Adipocyte (in vitro differentiated cells): ENCODE measurements around the gene HLA-DMB.

Source experiments
- DNase-seq: peaks from one replicate; pipeline ENCODE4 v3.0.0-alpha.2; 2015; ENCODE audit warnings: low read depth
- H3K27me3 ChIP-seq: replicated peaks from 2 replicates; pipeline ENCODE4 v1.7.0; 2013; ENCODE audit warnings: mild to moderate bottlenecking, low read length, moderate library complexity; ENCODE audit not compliant: control insufficient read depth, insufficient read depth
- H3K36me3 ChIP-seq: 2 replicates; pipeline ENCODE4 v1.7.0; 2013; ENCODE audit warnings: low read length, mild to moderate bottlenecking, moderate library complexity; ENCODE audit not compliant: control insufficient read depth, insufficient read depth, severe bottlenecking
- H3K4me1 ChIP-seq: 2 replicates; pipeline ENCODE4 v1.7.0; 2013; ENCODE audit warnings: mild to moderate bottlenecking, low read length, moderate library complexity; ENCODE audit not compliant: control insufficient read depth, insufficient read depth
- H3K4me3 ChIP-seq: 2 replicates; pipeline ENCODE4 v1.7.0; 2013; ENCODE audit warnings: mild to moderate bottlenecking, low read length, moderate library complexity
- H3K9ac ChIP-seq: 2 replicates; pipeline ENCODE4 v1.7.0; 2013; ENCODE audit warnings: mild to moderate bottlenecking, low read length, moderate library complexity
- H3K9me3 ChIP-seq: 2 replicates; pipeline ENCODE4 v1.7.0; 2013; ENCODE audit warnings: mild to moderate bottlenecking, low read length, moderate library complexity; ENCODE audit not compliant: control insufficient read depth

The HLA-DMB gene

DNA sequence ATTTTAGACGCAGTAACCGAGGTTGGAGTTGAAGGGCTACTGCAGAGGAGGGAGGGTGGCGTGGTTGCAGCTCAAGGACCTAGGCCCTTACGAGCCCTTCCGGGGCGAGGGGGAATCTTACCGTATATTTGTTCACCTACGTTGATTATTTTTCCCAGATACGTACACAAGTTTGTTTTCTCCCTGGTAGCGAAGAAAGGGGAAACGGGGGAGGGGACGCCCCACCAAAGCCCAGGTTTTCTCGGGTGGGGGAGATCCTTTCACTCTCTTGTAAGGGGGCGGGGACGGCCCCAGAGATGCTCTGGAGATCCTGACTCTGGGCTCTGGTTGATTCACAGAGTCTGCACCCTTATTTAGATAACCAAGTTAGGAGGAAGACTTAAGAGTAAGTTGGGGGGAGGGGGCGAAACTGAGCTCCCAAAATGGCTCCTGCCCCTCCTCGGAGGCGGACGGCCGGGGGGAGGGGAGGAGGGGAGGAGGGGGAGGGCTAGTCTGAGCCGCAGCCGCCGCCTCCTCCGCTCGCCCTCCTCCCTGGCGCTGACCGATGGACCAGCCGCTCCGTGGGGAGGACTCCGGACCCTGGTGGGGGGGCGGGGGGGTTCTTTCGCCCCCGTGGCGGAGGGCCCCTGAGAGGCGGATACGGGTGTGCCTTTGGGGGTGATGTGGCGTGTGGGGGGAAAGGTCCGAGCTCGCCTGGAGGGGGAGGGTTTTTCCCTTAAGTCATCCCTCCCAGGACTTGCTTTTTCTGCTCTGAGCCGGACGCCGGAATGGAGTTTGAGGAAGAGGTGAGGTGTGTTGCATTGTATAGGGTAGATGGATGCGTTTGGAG, 29.8 kb upstream of the HLA-DMB start:
- peaks cover 31% of the 10 kb centered on the region for H3K36me3 ChIP-seq
- H3K9ac ChIP-seq = peak overlapping the region; percentile 100
- DNase-seq = peak; percentile 93
- H3K9me3 ChIP-seq = no peaks in the 10 kb centered on the region
- peaks cover 27% of the 10 kb centered on the region for H3K4me1 ChIP-seq
- peak overlapping the region; percentile 98 for H3K4me3 ChIP-seq
- H3K27me3 ChIP-seq = no peaks in the 10 kb centered on the region

DNA sequence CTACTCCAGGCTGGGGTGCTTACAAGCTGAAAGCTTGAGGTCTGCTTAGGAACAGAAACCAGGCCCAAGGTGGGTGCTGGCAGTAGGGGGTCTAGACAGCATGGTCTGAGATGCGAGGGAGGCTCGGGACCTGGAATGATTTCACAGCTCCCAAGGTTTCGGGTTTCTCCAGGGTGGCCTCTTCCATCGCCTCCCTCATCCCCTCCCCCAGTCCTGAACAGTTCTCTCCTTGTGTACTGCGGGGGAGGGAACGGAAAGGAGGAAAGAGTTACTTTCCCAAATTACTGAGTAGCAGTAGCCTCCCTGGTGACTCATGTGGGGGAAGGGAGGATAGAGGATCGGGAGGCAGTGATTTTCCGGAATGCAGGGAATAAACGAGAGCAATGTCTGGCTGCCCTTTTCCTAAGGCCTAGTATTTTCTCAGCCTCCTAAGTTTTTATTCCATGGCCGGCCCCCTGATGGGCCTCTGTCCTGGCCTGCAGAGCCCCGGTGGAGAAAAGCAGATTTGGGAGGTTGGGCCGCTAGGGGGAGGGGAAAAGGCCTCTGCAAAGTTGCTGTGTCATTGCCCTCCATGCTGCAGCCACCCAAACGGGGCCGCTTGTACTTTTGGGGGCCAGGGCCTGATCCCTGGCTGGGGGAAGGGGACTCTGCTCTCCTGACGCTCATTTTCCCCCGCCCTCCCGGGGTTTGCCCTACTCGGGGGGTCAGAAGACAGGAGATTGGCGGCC, 29.0 kb upstream of the HLA-DMB start:
- peak overlapping the region; percentile 100 for H3K9ac ChIP-seq
- H3K9me3 ChIP-seq = no peaks in the 10 kb centered on the region
- peaks cover 23% of the 10 kb centered on the region for H3K36me3 ChIP-seq
- no peaks in the 10 kb centered on the region for H3K27me3 ChIP-seq
- peak; percentile 93 for DNase-seq
- peak overlapping the region; percentile 88 for H3K4me3 ChIP-seq
- H3K4me1 ChIP-seq = peaks cover 27% of the 10 kb centered on the region

GRCh38 chr6:32968867-32969684, 28.2 kb upstream of the HLA-DMB start:
- H3K27me3 ChIP-seq = no peaks in the 10 kb centered on the region

DNA sequence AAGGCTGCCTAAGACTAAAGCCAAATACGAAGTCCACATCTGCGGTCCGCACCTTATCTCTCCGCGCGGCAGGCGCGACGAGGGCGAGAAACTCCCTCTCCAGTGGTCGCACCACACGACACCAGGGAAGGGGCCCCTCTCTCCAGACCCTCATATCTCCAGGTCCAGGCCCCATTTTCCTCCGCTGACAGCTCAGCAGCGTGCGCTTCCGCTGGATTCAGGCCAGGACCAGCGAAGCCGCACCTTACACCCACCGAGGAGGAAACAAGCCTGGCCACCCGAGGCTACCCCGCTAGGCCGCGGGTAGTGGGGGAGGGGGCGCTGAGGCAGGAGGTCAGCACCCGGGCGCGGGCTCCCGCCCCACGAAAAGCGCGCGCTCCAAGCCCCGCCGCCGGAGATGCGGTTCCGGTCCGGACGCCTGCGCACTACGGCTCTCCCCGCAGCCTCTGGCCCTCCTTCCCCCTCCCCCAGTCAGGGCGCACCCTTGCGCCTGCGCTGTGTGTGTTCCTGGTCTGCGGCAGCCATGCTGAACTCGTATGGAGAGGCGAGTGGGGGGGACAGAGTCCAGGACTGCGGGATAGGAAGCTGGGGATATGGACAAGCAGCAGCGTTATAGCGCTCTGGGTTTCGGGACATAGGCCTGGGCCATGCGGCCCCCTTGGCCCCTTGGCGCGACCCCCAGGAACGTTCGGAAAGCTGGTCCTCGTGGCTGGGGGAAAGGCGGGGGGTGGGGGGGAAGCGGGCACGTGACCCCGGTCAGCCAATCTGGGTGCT, 27.5 kb upstream of the HLA-DMB start, which contains the start of gene BRD2:
Gene BRD2 (plus strand): TSS at position 502 of the 774 bp plus-strand sequence. CDS start 4,305 bp downstream, outside the sequence.
- Histone ChIP-seq H3K9me3 (no peaks in the 10 kb centered on the region), H3K36me3 (peaks cover 12% of the 10 kb centered on the region), H3K27me3 (no peaks in the 10 kb centered on the region), H3K9ac (peak within 1 kb of the TSS; percentile 100), H3K4me1 (peaks cover 27% of the 10 kb centered on the region), H3K4me3 (peak within 1 kb of the TSS; percentile 88)
- DNase-seq = peak; percentile 99

More at GRCh38 chr6:32968867-32969684, 28.2 kb upstream of the HLA-DMB start:
- Histone ChIP-seq H3K4me3 (peak overlapping the region; percentile 88), H3K9me3 (no peaks in the 10 kb centered on the region), H3K9ac (peak overlapping the region; percentile 100), H3K4me1 (peaks cover 27% of the 10 kb centered on the region), H3K36me3 (peaks cover 16% of the 10 kb centered on the region)
- DNase-seq = peak; percentile 86

DNA sequence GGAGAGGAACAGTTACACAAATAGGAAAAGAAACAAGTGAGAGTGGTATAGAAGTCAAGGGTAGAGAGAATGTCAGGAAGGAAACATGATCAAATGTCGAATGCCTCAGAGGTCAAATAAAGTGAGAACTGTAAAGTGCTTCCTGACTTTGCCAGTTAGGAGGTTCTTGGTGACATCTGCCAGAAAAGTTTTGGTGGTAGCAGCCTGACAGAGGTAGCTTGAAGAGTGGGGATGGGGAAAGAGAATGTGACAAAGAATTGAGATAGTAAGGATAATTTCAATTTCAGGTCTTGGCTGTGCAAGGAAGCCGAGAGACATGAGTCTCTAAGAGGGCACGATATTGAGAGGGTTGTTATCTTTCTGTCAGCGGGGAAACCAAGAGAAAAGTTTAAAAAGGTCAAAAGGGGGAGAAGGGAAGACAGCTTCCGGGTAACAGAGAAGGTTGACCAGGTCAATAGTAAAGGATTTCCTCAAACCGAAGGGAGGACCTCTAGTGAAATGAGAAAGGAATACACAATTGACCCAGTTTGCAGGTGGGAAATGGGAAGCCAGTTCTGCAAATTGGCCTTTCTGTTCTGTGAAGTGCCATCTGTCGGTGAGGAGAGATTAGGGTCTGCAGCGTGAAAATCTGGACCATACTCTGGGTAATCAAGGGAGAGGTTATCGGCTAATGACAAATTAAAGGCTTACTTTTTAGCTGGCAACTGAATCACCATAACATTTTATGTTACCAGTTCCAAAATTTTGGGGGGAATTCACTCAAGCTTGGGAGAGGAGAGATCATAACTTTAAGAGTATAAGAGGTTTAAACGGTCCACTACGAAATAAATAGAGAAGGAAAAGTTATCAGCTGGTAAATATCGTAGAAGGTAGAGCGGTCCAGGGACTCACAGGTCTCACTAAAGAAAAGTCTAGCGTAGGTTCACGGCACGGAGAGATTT, 26.6 kb upstream of the HLA-DMB start:
- Histone ChIP-seq H3K4me1 (peaks cover 27% of the 10 kb centered on the region), H3K36me3 (peaks cover 3% of the 10 kb centered on the region), H3K9ac (peak overlapping the region; percentile 100), H3K4me3 (peak overlapping the region; percentile 88), H3K27me3 (no peaks in the 10 kb centered on the region), H3K9me3 (no peaks in the 10 kb centered on the region)
- peak; percentile 70 for DNase-seq

DNA sequence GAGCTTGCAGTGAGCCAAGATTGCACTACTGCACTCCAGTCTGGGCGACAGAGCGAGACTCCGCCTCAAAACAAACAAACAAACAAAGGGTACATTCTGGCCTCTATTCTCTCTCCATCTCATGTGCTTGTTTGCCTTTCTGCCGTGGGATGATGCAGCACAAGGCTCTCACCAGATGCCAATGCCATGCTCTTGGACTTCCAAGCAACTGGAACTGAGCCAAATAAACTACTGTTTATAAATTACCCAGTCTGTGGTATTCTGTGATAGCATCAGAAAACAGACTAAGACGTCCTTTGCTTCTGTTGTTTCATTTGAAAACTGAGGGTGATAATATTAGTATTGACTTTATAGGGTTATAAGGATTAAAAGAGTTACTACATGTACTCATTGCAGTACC, 23.9 kb upstream of the HLA-DMB start:
- H3K27me3 ChIP-seq = no peaks in the 10 kb centered on the region
- no peaks in the 10 kb centered on the region for H3K9me3 ChIP-seq
- H3K36me3 ChIP-seq = no peaks in the 10 kb centered on the region
- H3K9ac ChIP-seq = no peak overlapping the region
- no peak for DNase-seq
- peaks cover 31% of the 10 kb centered on the region for H3K4me1 ChIP-seq
- H3K4me3 ChIP-seq = no peak overlapping the region

- Histone ChIP-seq H3K36me3 (no peaks in the 10 kb centered on the region), H3K9me3 (no peaks in the 10 kb centered on the region)
- DNase-seq = no peak
These were observed 23.0 kb upstream of the HLA-DMB start for GRCh38 chr6:32963866-32964265.

GRCh38 chr6:32962213-32962826, 21.5 kb upstream of the HLA-DMB start:
- Histone ChIP-seq H3K27me3 (no peaks in the 10 kb centered on the region), H3K4me1 (peaks cover 26% of the 10 kb centered on the region), H3K36me3 (no peaks in the 10 kb centered on the region), H3K4me3 (no peak overlapping the region), H3K9me3 (no peaks in the 10 kb centered on the region), H3K9ac (no peak overlapping the region)
- DNase-seq = no peak

More at GRCh38 chr6:32963866-32964265, 23.0 kb upstream of the HLA-DMB start:
- H3K4me1 ChIP-seq = peaks cover 31% of the 10 kb centered on the region
- H3K4me3 ChIP-seq = no peak overlapping the region
- H3K27me3 ChIP-seq = no peaks in the 10 kb centered on the region
- no peak overlapping the region for H3K9ac ChIP-seq

- no peak for DNase-seq
- Histone ChIP-seq H3K9ac (no peak overlapping the region), H3K27me3 (no peaks in the 10 kb centered on the region)
These were observed 19.7 kb upstream of the HLA-DMB start for GRCh38 chr6:32960563-32960962.

More at GRCh38 chr6:32960563-32960962, 19.7 kb upstream of the HLA-DMB start:
- H3K36me3 ChIP-seq = no peaks in the 10 kb centered on the region
- no peak overlapping the region for H3K4me3 ChIP-seq
- no peaks in the 10 kb centered on the region for H3K9me3 ChIP-seq
- peaks cover 25% of the 10 kb centered on the region for H3K4me1 ChIP-seq
